Measurements from ENCODE around the gene CBL.
"Not testable (repeated sequence)": the region's sequence is repeated elsewhere in the genome, so short reads cannot be mapped to it uniquely, and the experiment has no call there.

Gene CBL

GRCh38 chr11:119185981-119186634 is 20.0 kb upstream of the CBL start:
- no peak for DNase-seq

GRCh38 chr11:119187123-119187892 is 18.8 kb upstream of the CBL start:
- no peak for DNase-seq

GRCh38 chr11:119188067-119188466 is 18.1 kb upstream of the CBL start:
- no peak for DNase-seq

GRCh38 chr11:119188887-119189286 is 17.3 kb upstream of the CBL start:
- no peak for DNase-seq

GRCh38 chr11:119189393-119189792 is 16.7 kb upstream of the CBL start:
- no peak for DNase-seq

- no peak for DNase-seq
Measured at GRCh38 chr11:119190531-119190930, 15.6 kb upstream of the CBL start.

- not testable (repeated sequence) for DNase-seq
Measured at GRCh38 chr11:119191265-119191664, 14.9 kb upstream of the CBL start.

GRCh38 chr11:119192111-119192510 is 14.0 kb upstream of the CBL start:
- DNase-seq = no peak

- DNase-seq = no peak
Measured at GRCh38 chr11:119193001-119193400, 13.1 kb upstream of the CBL start.

GRCh38 chr11:119193626-119194025 is 12.5 kb upstream of the CBL start:
- no peak for DNase-seq

- no peak for DNase-seq
Measured at GRCh38 chr11:119194811-119195440, 11.2 kb upstream of the CBL start.

- DNase-seq = no peak
Measured at GRCh38 chr11:119195680-119196079, 10.5 kb upstream of the CBL start.

GRCh38 chr11:119196833-119197483 is 9.2 kb upstream of the CBL start:
- peak in 1 of 2 experiments; percentile 57 for DNase-seq

GRCh38 chr11:119198925-119199324 is 7.2 kb upstream of the CBL start:
- DNase-seq = no peak

GRCh38 chr11:119201236-119201635 is 4.9 kb upstream of the CBL start:
- not testable (repeated sequence) for DNase-seq

GRCh38 chr11:119202554-119202953 is 3.6 kb upstream of the CBL start:
- no peak for DNase-seq

- no peak for DNase-seq
Measured at GRCh38 chr11:119204066-119204465, 2.1 kb upstream of the CBL start.

GRCh38 chr11:119205080-119205479 is 1.1 kb upstream of the CBL start:
- DNase-seq = no peak

GRCh38 chr11:119206511-119207414 is 624 bp downstream of the CBL start:
- no peak for DNase-seq

GRCh38 chr11:119207415-119207960 is 1.3 kb downstream of the CBL start:
- no peak for DNase-seq

GRCh38 chr11:119209186-119209585 is 3.0 kb downstream of the CBL start:
- no peak for DNase-seq

GRCh38 chr11:119210050-119210449 is 3.9 kb downstream of the CBL start:
- DNase-seq = no peak
